H1 (cell line): ENCODE measurements around the gene FBXL15. TPM values are rescaled to one million over a fixed set of nuclear protein-coding genes. Genes with fewer than 3 reads are reported as not detected.

Experiments used
- CTCF ChIA-PET: fragments of 300-600 bp; sonication (Branson Sonifier 250); formaldehyde crosslinking; loops from one replicate; lab custom pipeline; 2021; ENCODE audit not compliant: partially characterized antibody; lab: Charles Lee
- POLR2A ChIA-PET: fragments of 300-600 bp; sonication (Branson Sonifier 250); formaldehyde crosslinking; loops from one replicate; lab custom pipeline; 2021; ENCODE audit warnings: inconsistent platforms; ENCODE audit not compliant: partially characterized antibody; lab: Charles Lee
- DNase-seq, 2 experiments: peaks; one replicate each; pipeline versions ENCODE4 v3.0.0 to v3.0.0-alpha.2; 2010 to 2022; ENCODE audit warnings: low spot score in 2 of 2, low read depth in 1 of 2, mixed read lengths in 1 of 2
- FAIRE-seq: peaks from 2 replicates; lab custom pipeline; 2011; peaks lifted over from hg19 to GRCh38; lab: Jason Lieb, UNC
- H2AFZ ChIP-seq: 2 replicates; pipeline ENCODE4 v1.8.1; 2012; ENCODE audit warnings: low read length, inconsistent platforms
- H2AK5ac ChIP-seq: 2 replicates; pipeline ENCODE4 v1.6.1; 2013; ENCODE audit warnings: low read depth, low read length
- H2BK120ac ChIP-seq: replicated peaks from 2 replicates; pipeline ENCODE3; 2013; ENCODE audit warnings: low read depth, low read length, inconsistent platforms
- H2BK12ac ChIP-seq: 2 replicates; pipeline ENCODE4 v1.6.1; 2013; ENCODE audit warnings: low read depth, low read length
- H2BK15ac ChIP-seq: 2 replicates; pipeline ENCODE4 v1.6.1; 2013; ENCODE audit warnings: low read length
- H2BK20ac ChIP-seq: 2 replicates; pipeline ENCODE4 v1.6.1; 2013; ENCODE audit warnings: low read length
- H2BK5ac ChIP-seq: 2 replicates; pipeline ENCODE4 v1.6.1; 2013; ENCODE audit warnings: low read depth, low read length
- H3K14ac ChIP-seq: 2 replicates; pipeline ENCODE4 v1.6.1; 2013; ENCODE audit warnings: inconsistent platforms; ENCODE audit not compliant: insufficient read length
- H3K18ac ChIP-seq: 2 replicates; pipeline ENCODE4 v1.6.1; 2013; ENCODE audit warnings: low read length; ENCODE audit errors: extremely low read depth
- H3K23ac ChIP-seq: 2 replicates; pipeline ENCODE4 v1.6.1; 2013; ENCODE audit warnings: inconsistent platforms; ENCODE audit not compliant: insufficient read length
- H3K23me2 ChIP-seq: 2 replicates; pipeline ENCODE4 v1.6.1; 2013; ENCODE audit warnings: low read depth, low read length
- H3K27ac ChIP-seq: 2 replicates; pipeline ENCODE4 v1.6.1; 2011; ENCODE audit warnings: low read depth, low read length, inconsistent platforms
- H3K27me3 ChIP-seq, 4 experiments: replicated peaks in 1 of 4; 1 replicate in 1 of 4; 2 replicates in 3 of 4; pipeline versions ENCODE4 v1.6.1 to v1.8.1; 2011 to 2013; ENCODE audit warnings: low read length in 3 of 4, mild to moderate bottlenecking in 3 of 4, inconsistent platforms in 2 of 4, mixed read lengths in 2 of 4, moderate library complexity in 1 of 4; ENCODE audit not compliant: control insufficient read depth in 3 of 4, insufficient read depth in 3 of 4; ENCODE audit errors: extremely low read depth in 1 of 4
- H3K36me3 ChIP-seq, 4 experiments: 2 replicates each; pipeline versions ENCODE4 v1.6.1 to v1.8.1; 2011 to 2013; ENCODE audit warnings: mild to moderate bottlenecking in 4 of 4, low read length in 3 of 4, moderate library complexity in 2 of 4, control low read depth in 1 of 4, inconsistent platforms in 1 of 4; ENCODE audit not compliant: insufficient read depth in 4 of 4, control insufficient read depth in 2 of 4
- H3K4ac ChIP-seq: replicated peaks from 2 replicates; pipeline ENCODE3; 2013; ENCODE audit warnings: low read length, low read depth, mixed read lengths, inconsistent platforms; ENCODE audit not compliant: insufficient read length
- H3K4me1 ChIP-seq, 4 experiments: replicated peaks in 1 of 4; 1 replicate in 1 of 4; 2 replicates in 3 of 4; pipeline versions ENCODE4 v1.6.1 to v1.8.1; 2011 to 2013; ENCODE audit warnings: low read length in 3 of 4, inconsistent platforms in 2 of 4, mixed read lengths in 1 of 4; ENCODE audit not compliant: insufficient read depth in 4 of 4, control insufficient read depth in 3 of 4
- H3K4me2 ChIP-seq, 2 experiments: 2 replicates each; pipeline versions ENCODE4 v1.6.1 to v1.8.1; 2011 to 2013; ENCODE audit warnings: low read depth in 2 of 2, low read length in 2 of 2, control low read depth in 1 of 2, inconsistent platforms in 1 of 2, mild to moderate bottlenecking in 1 of 2; ENCODE audit not compliant: insufficient read depth in 1 of 2
- H3K4me3 ChIP-seq, 4 experiments: fragments of 200-600, 300-600 bp in 1 of 4; sonication (generic), shearing (Covaris generic), sonication (Bioruptor Twin) in 1 of 4; 2 replicates each; pipeline versions ENCODE4 v1.5.1 to v1.8.1; 2011 to 2016; ENCODE audit warnings: low read length in 4 of 4, low read depth in 3 of 4, control low read depth in 2 of 4, inconsistent platforms in 2 of 4, mild to moderate bottlenecking in 2 of 4, mixed read lengths in 1 of 4, moderate library complexity in 1 of 4; ENCODE audit not compliant: insufficient read depth in 2 of 4; ENCODE audit errors: extremely low read depth in 1 of 4
- H3K56ac ChIP-seq: replicated peaks from 2 replicates; pipeline ENCODE3; 2013; ENCODE audit warnings: low read depth, mild to moderate bottlenecking, mixed read lengths, low read length, inconsistent platforms; ENCODE audit not compliant: insufficient read length
- H3K79me1 ChIP-seq: 2 replicates; pipeline ENCODE4 v1.6.1; 2013; ENCODE audit warnings: low read depth, low read length, control low read depth
- H3K79me2 ChIP-seq, 2 experiments: 2 replicates each; pipeline versions ENCODE4 v1.6.1 to v1.8.1; 2012 to 2013; ENCODE audit warnings: low read length in 2 of 2, mild to moderate bottlenecking in 2 of 2, inconsistent platforms in 1 of 2; ENCODE audit not compliant: insufficient read depth in 2 of 2, control insufficient read depth in 1 of 2
- H3K9ac ChIP-seq, 4 experiments: replicated peaks in 1 of 4; 1 replicate in 1 of 4; 2 replicates in 3 of 4; pipeline versions ENCODE4 v1.6.1 to v1.8.1; 2011 to 2013; ENCODE audit warnings: low read depth in 3 of 4, low read length in 3 of 4, control low read depth in 2 of 4, mild to moderate bottlenecking in 2 of 4, moderate library complexity in 2 of 4, inconsistent platforms in 1 of 4; ENCODE audit errors: extremely low read depth in 1 of 4
- H3K9me3 ChIP-seq, 2 experiments: 2 replicates each; pipeline versions ENCODE4 v1.6.1 to v1.8.1; 2012 to 2013; ENCODE audit warnings: mild to moderate bottlenecking in 2 of 2, moderate library complexity in 2 of 2, control low read depth in 1 of 2, inconsistent platforms in 1 of 2, low read depth in 1 of 2, low read length in 1 of 2, mixed read lengths in 1 of 2; ENCODE audit not compliant: insufficient read depth in 2 of 2
- H4K20me1 ChIP-seq, 2 experiments: replicated peaks in 1 of 2; 2 replicates each; pipeline versions ENCODE3 to v1.8.1; 2011 to 2013; ENCODE audit warnings: inconsistent platforms in 2 of 2, low read length in 2 of 2, mild to moderate bottlenecking in 1 of 2; ENCODE audit not compliant: insufficient read depth in 2 of 2, control insufficient read depth in 1 of 2
- H4K5ac ChIP-seq: 2 replicates; pipeline ENCODE4 v1.6.1; 2013; ENCODE audit warnings: low read length, low read depth, mixed read lengths, inconsistent platforms; ENCODE audit not compliant: insufficient read length
- H4K8ac ChIP-seq: 2 replicates; pipeline ENCODE4 v1.8.0; 2013; ENCODE audit warnings: mild to moderate bottlenecking, moderate library complexity, low read length, inconsistent platforms; ENCODE audit not compliant: insufficient read depth; ENCODE audit errors: extremely low read depth
- H4K91ac ChIP-seq: replicated peaks from 2 replicates; pipeline ENCODE3; 2013; ENCODE audit warnings: low read length, mixed read lengths, inconsistent platforms; ENCODE audit not compliant: insufficient read length
- BCL11A ChIP-seq, 2 experiments: IDR thresholded peaks; one replicate each; pipeline ENCODE4 v1.6.1; 2011; ENCODE audit warnings: low read depth in 2 of 2, low read length in 2 of 2, mild to moderate bottlenecking in 2 of 2
- CREB1 ChIP-seq: IDR thresholded peaks from 2 replicates; pipeline ENCODE4 v1.6.1; 2012; ENCODE audit warnings: inconsistent platforms
- E2F6 ChIP-seq: IDR thresholded peaks from 2 replicates; pipeline ENCODE4 v1.6.1; 2012; ENCODE audit warnings: inconsistent platforms
- EZH2 ChIP-seq: fragments of 200-600 bp; sonication (generic); IDR thresholded peaks from 2 replicates; pipeline ENCODE4 v1.7.1; 2012; ENCODE audit warnings: low read depth, mild to moderate bottlenecking, moderate library complexity, low read length, inconsistent platforms; ENCODE audit not compliant: severe bottlenecking
- POU5F1 ChIP-seq: IDR thresholded peaks from 2 replicates; pipeline ENCODE4 v1.6.1; 2011; ENCODE audit warnings: low read depth, mild to moderate bottlenecking, low read length, moderate library complexity
- RNF2 ChIP-seq: fragments of 200-900, 300-1000 bp; sonication (generic); IDR thresholded peaks from 2 replicates; pipeline ENCODE4 v1.7.1; 2016; ENCODE audit warnings: borderline replicate concordance, low read depth, mild to moderate bottlenecking, antibody characterized with exemption, low read length; ENCODE audit not compliant: poor library complexity, severe bottlenecking; ENCODE audit errors: missing control alignments
- SIN3A ChIP-seq, 2 experiments: IDR thresholded peaks in 1 of 2; conservative IDR thresholded peaks in 1 of 2; 2 replicates each; pipeline ENCODE4 v1.6.1; 2011 to 2012; ENCODE audit warnings: low read length in 2 of 2, improper control_type of control experiment in 1 of 2, low read depth in 1 of 2, mild to moderate bottlenecking in 1 of 2
- SP2 ChIP-seq: IDR thresholded peaks from 2 replicates; pipeline ENCODE4 v1.6.1; 2012; ENCODE audit warnings: mild to moderate bottlenecking, low read length, inconsistent platforms
- TAF7 ChIP-seq: optimal IDR thresholded peaks from 2 replicates; pipeline ENCODE3; 2011; ENCODE audit warnings: low read depth, mild to moderate bottlenecking, inconsistent platforms, low read length, moderate library complexity, borderline replicate concordance
- WGBS, 2 experiments: shearing (Covaris generic) in 1 of 2; methylation state at CpG; one replicate each; pipeline versions ENCODE4 v1.1.6 to v1.1.7; 2013 to 2015; ENCODE audit warnings: low lambda C conversion rate in 2 of 2, mixed read lengths in 2 of 2, inconsistent platforms in 1 of 2, low coverage in 1 of 2, missing lambda C conversion rate in 1 of 2; ENCODE audit not compliant: insufficient replicate concordance in 2 of 2, insufficient coverage in 1 of 2, insufficient read length in 1 of 2; ENCODE audit errors: extremely low coverage in 1 of 2, missing lambda C conversion rate in 1 of 2; 5-methylcytosine and 5-hydroxymethylcytosine counted together
- polyA plus RNA-seq, 7 experiments: library from polyadenylated mRNA; depleted of rRNA in 3 of 7; stranded (reverse) in 5 of 7; unstranded in 2 of 7; fragments of >200 nt in 5 of 7; fragments of 200-250 nt in 2 of 7; gene quantifications; 1 replicate in 5 of 7; 2 replicates in 1 of 7; 4 replicates in 1 of 7; pipeline versions ENCODE4 v1.2.1 to v1.2.3, GENCODE V29; 2011 to 2013; ENCODE audit warnings: missing spikeins in 2 of 7, mixed read lengths in 2 of 7
- total RNA-seq: library from RNA; stranded (reverse); fragmentation: NEBNext Ultra II Directional; extraction: Animal tissue kit (Norgen Biotek cat#: 25700); gene quantifications from 2 replicates; pipeline ENCODE4 v1.2.1, GENCODE V29; 2021

FBXL15 gene
- total and polyA plus RNA-seq, 2 of the 8 experiments (the other 6 are each of a cell fraction or from before 2014, with no cell fraction given), result 11.3 to 22.6 TPM

- FAIRE-seq (no peak), DNase-seq (peak in 1 of 2 experiments; percentile 64)
- no peak overlapping the region for H3K23ac ChIP-seq
- H3K27ac ChIP-seq, result no peak overlapping the region
- 0 out of 2 replicates have a peak overlapping the region, but pooled peaks have one; percentile 16 for H2BK15ac ChIP-seq
- no peaks in the 10 kb centered on the region for H3K79me1 ChIP-seq
- no peak overlapping the region for H4K5ac ChIP-seq
- H2AK5ac ChIP-seq, result no peak overlapping the region
- peak overlapping the region in 3 of 4 experiments; percentile 8 to 62 (median 56); a peak in 5 of 7 replicates for H3K9ac ChIP-seq
- H2BK12ac ChIP-seq, result 0 out of 2 replicates have a peak overlapping the region, but pooled peaks have one; percentile 50
- no peak overlapping the region for H4K91ac ChIP-seq
- H3K4ac ChIP-seq, result no peak overlapping the region
- no peaks in the 10 kb centered on the region for H3K9me3 ChIP-seq
- WGBS, 2 experiments, result 4% methylated on average over 53 of the region's 62 CpGs; no CpG with 5 or more reads in 1 of the 2 experiments
- peak overlapping the region; percentile 74 to 92 (median 80) for H3K4me3 ChIP-seq
- peak overlapping the region; percentile 48 for H3K18ac ChIP-seq
- ChIA-PET CTCF (interaction anchor here (0.7 to 9.5 kb wide), 21 partner anchors 10 to 246 kb away, joined by 3 to 78 read pairs (median 8); partner anchors contain the start of genes C10orf95 and CUEDC2), POLR2A (interaction anchor here (0.6 to 7.9 kb wide), 15 partner anchors 9 to 307 kb away, joined by 3 to 56 read pairs (median 8); partner anchors contain the start of genes C10orf95, CUEDC2 and NFKB2)
- peak overlapping the region; percentile 51 for H3K56ac ChIP-seq
- no peak overlapping the region for H2AFZ ChIP-seq
- peak overlapping the region; percentile 88 to 100 for H3K4me2 ChIP-seq
- peaks cover 5 to 9% of the 10 kb centered on the region in 2 experiments for H4K20me1 ChIP-seq
- H3K79me2 ChIP-seq, result no peaks in the 10 kb centered on the region
- H3K36me3 ChIP-seq, result 0 out of 8 replicates have a peak, but pooled peaks cover 0 to 3% (median 0%) of the 10 kb centered on the region in 4 experiments
- peak overlapping the region; percentile 87 for H4K8ac ChIP-seq
- H3K27me3 ChIP-seq, result no peaks in the 10 kb centered on the region
- H3K14ac ChIP-seq, result no peak overlapping the region
- peaks cover 0 to 23% (median 10%) of the 10 kb centered on the region in 4 experiments; a peak in 5 of 7 replicates for H3K4me1 ChIP-seq
- no peak overlapping the region for H2BK120ac ChIP-seq
- H2BK20ac ChIP-seq, result no peak overlapping the region
- H3K23me2 ChIP-seq, result peaks cover 32% of the 10 kb centered on the region
- peak overlapping the region; percentile 60; the same call in 1 of the 2 replicates for H2BK5ac ChIP-seq
- TF ChIP-seq POU5F1 (no peak), EZH2 (no peak), CREB1 (0 out of 2 replicates have a peak, but pooled peaks have one; percentile 10), TAF7 (no peak), SIN3A (conservative IDR thresholded peaks at IDR 0.05 in 1 of 2, IDR thresholded peaks at IDR 0.05 in 1 of 2; ENCODE audit: low read depth in 1 of 2, low read length in 2 of 2) (peak in 1 of 2 experiments; percentile 9; a peak in 1 of 4 replicates), BCL11A (IDR thresholded peaks at IDR 0.05; ENCODE audit: low read depth in 2 of 2, low read length in 2 of 2) (no peak), E2F6 (peak; percentile 14; the same call in 1 of the 2 replicates), RNF2 (no peak), SP2 (no peak)
Observed at GRCh38 chr10:102421757-102422512, 1.3 kb downstream of the FBXL15 start.
